H1 (cell line): ENCODE measurements around the gene MACF1. TPM values are rescaled to one million over a fixed set of nuclear protein-coding genes. Genes with fewer than 3 reads are reported as not detected.
A peak's percentile ranks its signal among the peaks of the same experiment; 100 is the strongest.

Experiments used
- CTCF ChIA-PET: fragments of 300-600 bp; sonication (Branson Sonifier 250); formaldehyde crosslinking; loops from one replicate; lab custom pipeline; 2021; ENCODE audit not compliant: partially characterized antibody; lab: Charles Lee
- POLR2A ChIA-PET: fragments of 300-600 bp; sonication (Branson Sonifier 250); formaldehyde crosslinking; loops from one replicate; lab custom pipeline; 2021; ENCODE audit warnings: inconsistent platforms; ENCODE audit not compliant: partially characterized antibody; lab: Charles Lee
- DNase-seq, 2 experiments: peaks; one replicate each; pipeline versions ENCODE4 v3.0.0 to v3.0.0-alpha.2; 2010 to 2022; ENCODE audit warnings: low spot score in 2 of 2, low read depth in 1 of 2, mixed read lengths in 1 of 2
- FAIRE-seq: peaks from 2 replicates; lab custom pipeline; 2011; peaks lifted over from hg19 to GRCh38; lab: Jason Lieb, UNC
- H2AFZ ChIP-seq: 2 replicates; pipeline ENCODE4 v1.8.1; 2012; ENCODE audit warnings: low read length, inconsistent platforms
- H2AK5ac ChIP-seq: 2 replicates; pipeline ENCODE4 v1.6.1; 2013; ENCODE audit warnings: low read depth, low read length
- H2BK120ac ChIP-seq: replicated peaks from 2 replicates; pipeline ENCODE3; 2013; ENCODE audit warnings: low read depth, low read length, inconsistent platforms
- H2BK12ac ChIP-seq: 2 replicates; pipeline ENCODE4 v1.6.1; 2013; ENCODE audit warnings: low read depth, low read length
- H2BK15ac ChIP-seq: 2 replicates; pipeline ENCODE4 v1.6.1; 2013; ENCODE audit warnings: low read length
- H2BK20ac ChIP-seq: 2 replicates; pipeline ENCODE4 v1.6.1; 2013; ENCODE audit warnings: low read length
- H2BK5ac ChIP-seq: 2 replicates; pipeline ENCODE4 v1.6.1; 2013; ENCODE audit warnings: low read depth, low read length
- H3K14ac ChIP-seq: 2 replicates; pipeline ENCODE4 v1.6.1; 2013; ENCODE audit warnings: inconsistent platforms; ENCODE audit not compliant: insufficient read length
- H3K18ac ChIP-seq: 2 replicates; pipeline ENCODE4 v1.6.1; 2013; ENCODE audit warnings: low read length; ENCODE audit errors: extremely low read depth
- H3K23ac ChIP-seq: 2 replicates; pipeline ENCODE4 v1.6.1; 2013; ENCODE audit warnings: inconsistent platforms; ENCODE audit not compliant: insufficient read length
- H3K23me2 ChIP-seq: 2 replicates; pipeline ENCODE4 v1.6.1; 2013; ENCODE audit warnings: low read depth, low read length
- H3K27ac ChIP-seq: 2 replicates; pipeline ENCODE4 v1.6.1; 2011; ENCODE audit warnings: low read depth, low read length, inconsistent platforms
- H3K27me3 ChIP-seq, 4 experiments: replicated peaks in 1 of 4; 1 replicate in 1 of 4; 2 replicates in 3 of 4; pipeline versions ENCODE4 v1.6.1 to v1.8.1; 2011 to 2013; ENCODE audit warnings: low read length in 3 of 4, mild to moderate bottlenecking in 3 of 4, inconsistent platforms in 2 of 4, mixed read lengths in 2 of 4, moderate library complexity in 1 of 4; ENCODE audit not compliant: control insufficient read depth in 3 of 4, insufficient read depth in 3 of 4; ENCODE audit errors: extremely low read depth in 1 of 4
- H3K36me3 ChIP-seq, 4 experiments: 2 replicates each; pipeline versions ENCODE4 v1.6.1 to v1.8.1; 2011 to 2013; ENCODE audit warnings: mild to moderate bottlenecking in 4 of 4, low read length in 3 of 4, moderate library complexity in 2 of 4, control low read depth in 1 of 4, inconsistent platforms in 1 of 4; ENCODE audit not compliant: insufficient read depth in 4 of 4, control insufficient read depth in 2 of 4
- H3K4ac ChIP-seq: replicated peaks from 2 replicates; pipeline ENCODE3; 2013; ENCODE audit warnings: low read length, low read depth, mixed read lengths, inconsistent platforms; ENCODE audit not compliant: insufficient read length
- H3K4me1 ChIP-seq, 4 experiments: replicated peaks in 1 of 4; 1 replicate in 1 of 4; 2 replicates in 3 of 4; pipeline versions ENCODE4 v1.6.1 to v1.8.1; 2011 to 2013; ENCODE audit warnings: low read length in 3 of 4, inconsistent platforms in 2 of 4, mixed read lengths in 1 of 4; ENCODE audit not compliant: insufficient read depth in 4 of 4, control insufficient read depth in 3 of 4
- H3K4me2 ChIP-seq, 2 experiments: 2 replicates each; pipeline versions ENCODE4 v1.6.1 to v1.8.1; 2011 to 2013; ENCODE audit warnings: low read depth in 2 of 2, low read length in 2 of 2, control low read depth in 1 of 2, inconsistent platforms in 1 of 2, mild to moderate bottlenecking in 1 of 2; ENCODE audit not compliant: insufficient read depth in 1 of 2
- H3K4me3 ChIP-seq, 4 experiments: fragments of 200-600, 300-600 bp in 1 of 4; sonication (generic), shearing (Covaris generic), sonication (Bioruptor Twin) in 1 of 4; 2 replicates each; pipeline versions ENCODE4 v1.5.1 to v1.8.1; 2011 to 2016; ENCODE audit warnings: low read length in 4 of 4, low read depth in 3 of 4, control low read depth in 2 of 4, inconsistent platforms in 2 of 4, mild to moderate bottlenecking in 2 of 4, mixed read lengths in 1 of 4, moderate library complexity in 1 of 4; ENCODE audit not compliant: insufficient read depth in 2 of 4; ENCODE audit errors: extremely low read depth in 1 of 4
- H3K56ac ChIP-seq: replicated peaks from 2 replicates; pipeline ENCODE3; 2013; ENCODE audit warnings: low read depth, mild to moderate bottlenecking, mixed read lengths, low read length, inconsistent platforms; ENCODE audit not compliant: insufficient read length
- H3K79me1 ChIP-seq: 2 replicates; pipeline ENCODE4 v1.6.1; 2013; ENCODE audit warnings: low read depth, low read length, control low read depth
- H3K79me2 ChIP-seq, 2 experiments: 2 replicates each; pipeline versions ENCODE4 v1.6.1 to v1.8.1; 2012 to 2013; ENCODE audit warnings: low read length in 2 of 2, mild to moderate bottlenecking in 2 of 2, inconsistent platforms in 1 of 2; ENCODE audit not compliant: insufficient read depth in 2 of 2, control insufficient read depth in 1 of 2
- H3K9ac ChIP-seq, 4 experiments: replicated peaks in 1 of 4; 1 replicate in 1 of 4; 2 replicates in 3 of 4; pipeline versions ENCODE4 v1.6.1 to v1.8.1; 2011 to 2013; ENCODE audit warnings: low read depth in 3 of 4, low read length in 3 of 4, control low read depth in 2 of 4, mild to moderate bottlenecking in 2 of 4, moderate library complexity in 2 of 4, inconsistent platforms in 1 of 4; ENCODE audit errors: extremely low read depth in 1 of 4
- H3K9me3 ChIP-seq, 2 experiments: 2 replicates each; pipeline versions ENCODE4 v1.6.1 to v1.8.1; 2012 to 2013; ENCODE audit warnings: mild to moderate bottlenecking in 2 of 2, moderate library complexity in 2 of 2, control low read depth in 1 of 2, inconsistent platforms in 1 of 2, low read depth in 1 of 2, low read length in 1 of 2, mixed read lengths in 1 of 2; ENCODE audit not compliant: insufficient read depth in 2 of 2
- H4K20me1 ChIP-seq, 2 experiments: replicated peaks in 1 of 2; 2 replicates each; pipeline versions ENCODE3 to v1.8.1; 2011 to 2013; ENCODE audit warnings: inconsistent platforms in 2 of 2, low read length in 2 of 2, mild to moderate bottlenecking in 1 of 2; ENCODE audit not compliant: insufficient read depth in 2 of 2, control insufficient read depth in 1 of 2
- H4K5ac ChIP-seq: 2 replicates; pipeline ENCODE4 v1.6.1; 2013; ENCODE audit warnings: low read length, low read depth, mixed read lengths, inconsistent platforms; ENCODE audit not compliant: insufficient read length
- H4K8ac ChIP-seq: 2 replicates; pipeline ENCODE4 v1.8.0; 2013; ENCODE audit warnings: mild to moderate bottlenecking, moderate library complexity, low read length, inconsistent platforms; ENCODE audit not compliant: insufficient read depth; ENCODE audit errors: extremely low read depth
- H4K91ac ChIP-seq: replicated peaks from 2 replicates; pipeline ENCODE3; 2013; ENCODE audit warnings: low read length, mixed read lengths, inconsistent platforms; ENCODE audit not compliant: insufficient read length
- CEBPB ChIP-seq: IDR thresholded peaks from 2 replicates; pipeline ENCODE4 v1.6.1; 2012; ENCODE audit warnings: low read depth, low read length
- CHD2 ChIP-seq: IDR thresholded peaks from 2 replicates; pipeline ENCODE4 v1.6.1; 2012; ENCODE audit warnings: low read length, improper control_type of control experiment
- RBBP5 ChIP-seq: IDR thresholded peaks from 2 replicates; pipeline ENCODE4 v1.7.1; 2012; ENCODE audit warnings: low read depth, mild to moderate bottlenecking, inconsistent platforms, low read length, moderate library complexity, borderline replicate concordance
- WGBS, 2 experiments: shearing (Covaris generic) in 1 of 2; methylation state at CpG; one replicate each; pipeline versions ENCODE4 v1.1.6 to v1.1.7; 2013 to 2015; ENCODE audit warnings: low lambda C conversion rate in 2 of 2, mixed read lengths in 2 of 2, inconsistent platforms in 1 of 2, low coverage in 1 of 2, missing lambda C conversion rate in 1 of 2; ENCODE audit not compliant: insufficient replicate concordance in 2 of 2, insufficient coverage in 1 of 2, insufficient read length in 1 of 2; ENCODE audit errors: extremely low coverage in 1 of 2, missing lambda C conversion rate in 1 of 2; 5-methylcytosine and 5-hydroxymethylcytosine counted together
- polyA plus RNA-seq, 7 experiments: library from polyadenylated mRNA; depleted of rRNA in 3 of 7; stranded (reverse) in 5 of 7; unstranded in 2 of 7; fragments of >200 nt in 5 of 7; fragments of 200-250 nt in 2 of 7; gene quantifications; 1 replicate in 5 of 7; 2 replicates in 1 of 7; 4 replicates in 1 of 7; pipeline versions ENCODE4 v1.2.1 to v1.2.3, GENCODE V29; 2011 to 2013; ENCODE audit warnings: missing spikeins in 2 of 7, mixed read lengths in 2 of 7
- total RNA-seq: library from RNA; stranded (reverse); fragmentation: NEBNext Ultra II Directional; extraction: Animal tissue kit (Norgen Biotek cat#: 25700); gene quantifications from 2 replicates; pipeline ENCODE4 v1.2.1, GENCODE V29; 2021

MACF1 gene
- total and polyA plus RNA-seq, 2 of the 8 experiments (the other 6 are each of a cell fraction or from before 2014, with no cell fraction given): 59.8 to 285 TPM

DNA sequence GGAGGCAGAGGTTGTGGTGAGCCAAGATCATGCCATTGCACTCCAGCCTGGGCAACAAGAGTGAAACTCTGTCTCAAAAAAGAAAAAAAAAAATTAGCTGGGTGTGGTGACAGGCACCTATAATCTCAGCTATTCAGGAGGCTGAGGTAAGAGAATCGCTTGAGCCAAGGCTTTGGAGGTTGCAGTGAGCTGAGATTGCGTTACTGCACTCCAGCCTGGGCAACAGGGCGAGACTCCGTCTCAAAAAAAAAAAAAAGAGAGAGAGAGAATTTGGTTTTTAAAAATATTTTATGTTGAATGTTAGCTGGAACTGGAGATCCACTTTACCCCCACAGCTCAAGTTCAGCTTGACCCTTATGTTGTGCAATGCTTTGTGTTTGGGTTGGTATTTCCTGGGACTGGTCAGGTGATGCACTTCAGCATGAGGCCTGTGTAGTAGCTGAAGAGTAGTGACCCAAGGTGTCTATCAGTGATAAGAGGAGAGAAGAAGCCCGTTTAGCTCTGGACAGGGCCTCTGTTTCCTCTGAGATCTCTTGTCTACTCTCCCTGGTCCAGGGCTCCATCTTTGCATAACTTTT is 36.8 kb upstream of the MACF1 start:
- 80% methylated on average over 5 of the region's 5 CpGs; no CpG with 5 or more reads in 1 of the 2 experiments for WGBS, 2 experiments
- Histone ChIP-seq H3K18ac (no peak overlapping the region), H3K23me2 (no peaks in the 10 kb centered on the region), H2BK20ac (no peak overlapping the region), H3K79me2 (peaks cover 15 to 89% of the 10 kb centered on the region in 2 experiments), H3K14ac (no peak overlapping the region), H4K8ac (no peak overlapping the region), H3K79me1 (peaks cover 6% of the 10 kb centered on the region), H2BK12ac (peak overlapping the region; percentile 22; the same call in 1 of the 2 replicates), H3K36me3 (no peaks in the 10 kb centered on the region), H3K27ac (no peak overlapping the region), H2BK120ac (no peak overlapping the region), H3K4ac (no peak overlapping the region), H2BK5ac (no peak overlapping the region), H3K56ac (no peak overlapping the region), H4K91ac (no peak overlapping the region), H3K4me3 (no peak overlapping the region), H3K4me1 (peaks cover 9 to 27% (median 18%) of the 10 kb centered on the region in 4 experiments; a peak in 6 of 7 replicates), H4K5ac (no peak overlapping the region), H2AFZ (no peak overlapping the region), H3K4me2 (no peak overlapping the region), H3K9ac (no peak overlapping the region), H3K9me3 (no peaks in the 10 kb centered on the region), H3K27me3 (no peaks in the 10 kb centered on the region), H2BK15ac (no peak overlapping the region), H2AK5ac (no peak overlapping the region), H4K20me1 (peaks cover 4 to 15% of the 10 kb centered on the region in 2 experiments), H3K23ac (no peak overlapping the region)
- no peak for DNase-seq
- FAIRE-seq: peak; percentile 13
- POLR2A ChIA-PET: interaction anchor here (0.6 to 1.6 kb wide), 6 partner anchors 25 to 322 kb away, joined by 3 to 5 read pairs (median 3); no protein-coding TSS in a partner anchor
- TF ChIP-seq RBBP5: no peak
- no peak for TF ChIP-seq CHD2
- TF ChIP-seq CEBPB: peak; percentile 74
- CTCF ChIA-PET: interaction anchor here (0.7 to 2.4 kb wide), 11 partner anchors 9 to 91 kb away, joined by 3 to 19 read pairs (median 5); no protein-coding TSS in a partner anchor
